ENCODE results near the gene AMN. TPM values are rescaled to one million over a fixed set of nuclear protein-coding genes. Genes with fewer than 3 reads are reported as not detected.

Gene AMN
- total and polyA plus RNA-seq, 4 donors: 2.1 to 51.2 (median 8.6) TPM

DNA sequence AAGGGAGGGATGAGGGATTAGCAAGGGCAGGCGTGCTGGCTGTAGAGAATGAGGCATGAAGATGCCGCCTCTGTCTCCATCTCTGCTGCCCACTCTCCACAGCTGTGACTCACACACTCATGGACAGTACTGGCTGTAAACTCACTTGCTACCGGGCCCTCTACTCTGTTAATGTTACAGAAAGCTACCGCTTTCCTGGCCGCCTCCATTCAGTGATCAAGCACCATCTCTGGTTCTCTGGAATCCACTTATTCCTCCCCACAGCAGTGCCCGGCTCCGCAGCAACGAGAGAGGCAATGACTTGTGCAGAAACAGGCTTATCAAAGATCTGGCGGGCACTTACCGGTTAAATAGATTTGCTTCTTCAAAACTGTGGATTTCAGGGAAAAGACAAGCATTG, 34.8 kb downstream of the AMN start:
- H3K4me1 ChIP-seq (ENCODE audit: control insufficient read depth in 4 of 4, insufficient read depth in 4 of 4, low read length in 3 of 4): peaks cover 0 to under 1% (median 0%) of the 10 kb centered on the region in 4 donors
- peaks cover 11 to 81% (median 55%) of the 10 kb centered on the region in 4 donors for H3K36me3 ChIP-seq (ENCODE audit: control insufficient read depth in 4 of 4, insufficient read depth in 3 of 4, low read depth in 1 of 4, low read length in 3 of 4)
- no peaks in the 10 kb centered on the region for H3K9me3 ChIP-seq (ENCODE audit: control insufficient read depth in 4 of 4, low read length in 3 of 4)
- H3K4me3 ChIP-seq (ENCODE audit: low read depth in 1 of 3, low read length in 3 of 3): no peak overlapping the region
- DNase-seq (ENCODE audit: low spot score): no peak
- H3K27me3 ChIP-seq (ENCODE audit: control insufficient read depth in 4 of 4, insufficient read depth in 4 of 4, low read length in 3 of 4): no peaks in the 10 kb centered on the region
- TF ChIP-seq NR2F2 (IDR thresholded peaks at IDR 0.05) (no peak), GABPA (IDR thresholded peaks at IDR 0.05 in 1 of 2, conservative IDR thresholded peaks at IDR 0.05 in 1 of 2) (no peak), EGR1 (IDR thresholded peaks at IDR 0.05; ENCODE audit: low read depth in 2 of 2) (no peak), RXRA (IDR thresholded peaks at IDR 0.05) (no peak), JUND (IDR thresholded peaks at IDR 0.05) (no peak)
- TF ChIP-seq, protein P1, sequence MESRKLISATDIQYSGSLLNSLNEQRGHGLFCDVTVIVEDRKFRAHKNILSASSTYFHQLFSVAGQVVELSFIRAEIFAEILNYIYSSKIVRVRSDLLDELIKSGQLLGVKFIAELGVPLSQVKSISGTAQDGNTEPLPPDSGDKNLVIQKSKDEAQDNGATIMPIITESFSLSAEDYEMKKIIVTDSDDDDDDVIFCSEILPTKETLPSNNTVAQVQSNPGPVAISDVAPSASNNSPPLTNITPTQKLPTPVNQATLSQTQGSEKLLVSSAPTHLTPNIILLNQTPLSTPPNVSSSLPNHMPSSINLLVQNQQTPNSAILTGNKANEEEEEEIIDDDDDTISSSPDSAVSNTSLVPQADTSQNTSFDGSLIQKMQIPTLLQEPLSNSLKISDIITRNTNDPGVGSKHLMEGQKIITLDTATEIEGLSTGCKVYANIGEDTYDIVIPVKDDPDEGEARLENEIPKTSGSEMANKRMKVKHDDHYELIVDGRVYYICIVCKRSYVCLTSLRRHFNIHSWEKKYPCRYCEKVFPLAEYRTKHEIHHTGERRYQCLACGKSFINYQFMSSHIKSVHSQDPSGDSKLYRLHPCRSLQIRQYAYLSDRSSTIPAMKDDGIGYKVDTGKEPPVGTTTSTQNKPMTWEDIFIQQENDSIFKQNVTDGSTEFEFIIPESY (IDR thresholded peaks at IDR 0.05): no peak
- TF ChIP-seq, protein P2, sequence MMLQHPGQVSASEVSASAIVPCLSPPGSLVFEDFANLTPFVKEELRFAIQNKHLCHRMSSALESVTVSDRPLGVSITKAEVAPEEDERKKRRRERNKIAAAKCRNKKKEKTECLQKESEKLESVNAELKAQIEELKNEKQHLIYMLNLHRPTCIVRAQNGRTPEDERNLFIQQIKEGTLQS (IDR thresholded peaks at IDR 0.05): no peak
- H3K27ac ChIP-seq (ENCODE audit: low read depth in 1 of 2, low read length in 2 of 2): no peak overlapping the region
- no peak overlapping the region for H3K9ac ChIP-seq (ENCODE audit: low read depth in 1 of 2, low read length in 2 of 2)
- WGBS: 97% methylated on average over 10 of the region's 10 CpGs

DNA sequence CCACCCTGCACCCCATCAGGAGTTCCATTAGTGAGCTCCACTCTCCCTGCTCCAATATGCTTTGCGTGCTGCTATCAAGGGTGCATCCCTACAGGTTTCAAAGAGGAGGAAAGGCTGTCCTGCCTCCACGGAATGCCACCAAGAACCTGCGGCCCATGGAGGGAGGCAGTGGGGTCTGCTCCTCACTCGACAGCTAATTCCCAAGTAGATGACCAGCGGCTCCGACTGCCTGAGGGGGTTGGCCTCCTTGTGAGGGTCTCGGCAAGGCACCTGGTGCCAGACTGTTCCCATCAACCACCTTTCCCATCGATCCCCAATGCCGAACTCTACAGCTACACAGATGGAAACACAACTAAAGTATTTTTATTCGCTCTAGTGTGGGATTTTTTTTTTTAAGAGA, 36.0 kb downstream of the AMN start:
- no peak overlapping the region for H3K9ac ChIP-seq (ENCODE audit: low read depth in 1 of 2, low read length in 2 of 2)
- TF ChIP-seq RXRA (IDR thresholded peaks at IDR 0.05): no peak
- TF ChIP-seq, protein P3, sequence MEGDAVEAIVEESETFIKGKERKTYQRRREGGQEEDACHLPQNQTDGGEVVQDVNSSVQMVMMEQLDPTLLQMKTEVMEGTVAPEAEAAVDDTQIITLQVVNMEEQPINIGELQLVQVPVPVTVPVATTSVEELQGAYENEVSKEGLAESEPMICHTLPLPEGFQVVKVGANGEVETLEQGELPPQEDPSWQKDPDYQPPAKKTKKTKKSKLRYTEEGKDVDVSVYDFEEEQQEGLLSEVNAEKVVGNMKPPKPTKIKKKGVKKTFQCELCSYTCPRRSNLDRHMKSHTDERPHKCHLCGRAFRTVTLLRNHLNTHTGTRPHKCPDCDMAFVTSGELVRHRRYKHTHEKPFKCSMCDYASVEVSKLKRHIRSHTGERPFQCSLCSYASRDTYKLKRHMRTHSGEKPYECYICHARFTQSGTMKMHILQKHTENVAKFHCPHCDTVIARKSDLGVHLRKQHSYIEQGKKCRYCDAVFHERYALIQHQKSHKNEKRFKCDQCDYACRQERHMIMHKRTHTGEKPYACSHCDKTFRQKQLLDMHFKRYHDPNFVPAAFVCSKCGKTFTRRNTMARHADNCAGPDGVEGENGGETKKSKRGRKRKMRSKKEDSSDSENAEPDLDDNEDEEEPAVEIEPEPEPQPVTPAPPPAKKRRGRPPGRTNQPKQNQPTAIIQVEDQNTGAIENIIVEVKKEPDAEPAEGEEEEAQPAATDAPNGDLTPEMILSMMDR (IDR thresholded peaks at IDR 0.05; ENCODE audit: low read depth, low read length, missing input control): no peak
- no peak for TF ChIP-seq HNF4A (conservative IDR thresholded peaks at IDR 0.05)
- TF ChIP-seq TAF1 (conservative IDR thresholded peaks at IDR 0.05): no peak
- TF ChIP-seq FOXA1 (IDR thresholded peaks at IDR 0.05): no peak
- no peak for TF ChIP-seq YY1 (IDR thresholded peaks at IDR 0.05)
- TF ChIP-seq, protein P4, sequence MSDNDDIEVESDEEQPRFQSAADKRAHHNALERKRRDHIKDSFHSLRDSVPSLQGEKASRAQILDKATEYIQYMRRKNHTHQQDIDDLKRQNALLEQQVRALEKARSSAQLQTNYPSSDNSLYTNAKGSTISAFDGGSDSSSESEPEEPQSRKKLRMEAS (IDR thresholded peaks at IDR 0.05): no peak
- TF ChIP-seq, protein P2 (IDR thresholded peaks at IDR 0.05): no peak
- no peak for TF ChIP-seq HNF4G (IDR thresholded peaks at IDR 0.05)
- TF ChIP-seq, protein P1 (IDR thresholded peaks at IDR 0.05): no peak
- no peak for TF ChIP-seq NR2F2 (IDR thresholded peaks at IDR 0.05)
- 96% methylated on average over 10 of the region's 10 CpGs for WGBS
- H3K36me3 ChIP-seq (ENCODE audit: control insufficient read depth in 4 of 4, insufficient read depth in 3 of 4, low read depth in 1 of 4, low read length in 3 of 4): peaks cover 7 to 76% (median 56%) of the 10 kb centered on the region in 4 donors
- peaks cover 0 to 2% (median 0%) of the 10 kb centered on the region in 4 donors for H3K4me1 ChIP-seq (ENCODE audit: control insufficient read depth in 4 of 4, insufficient read depth in 4 of 4, low read length in 3 of 4)
- DNase-seq (ENCODE audit: low spot score): no peak
- H3K4me3 ChIP-seq (ENCODE audit: low read depth in 1 of 3, low read length in 3 of 3): no peak overlapping the region
- no peaks in the 10 kb centered on the region for H3K27me3 ChIP-seq (ENCODE audit: control insufficient read depth in 4 of 4, insufficient read depth in 4 of 4, low read length in 3 of 4)
- no peak overlapping the region for H3K27ac ChIP-seq (ENCODE audit: low read depth in 1 of 2, low read length in 2 of 2)
- H3K9me3 ChIP-seq (ENCODE audit: control insufficient read depth in 4 of 4, low read length in 3 of 4): no peaks in the 10 kb centered on the region

All from liver (tissue), 9 donors.